ENCODE data around the gene ZBTB7C.

ZBTB7C gene

GRCh38 chr18:48133671-48134251, 275.4 kb downstream of the ZBTB7C start:
- DNase-seq = no peak

- DNase-seq = no peak
These were observed 276.2 kb downstream of the ZBTB7C start for GRCh38 chr18:48132797-48133655.

GRCh38 chr18:48131042-48131441, 278.1 kb downstream of the ZBTB7C start:
- no peak for DNase-seq

GRCh38 chr18:48129621-48130082, 279.5 kb downstream of the ZBTB7C start:
- DNase-seq = no peak

GRCh38 chr18:48127606-48128005, 281.6 kb downstream of the ZBTB7C start:
- DNase-seq = no peak

- no peak for DNase-seq
These were observed 282.9 kb downstream of the ZBTB7C start for GRCh38 chr18:48126240-48126639.

GRCh38 chr18:48125724-48126123, 283.5 kb downstream of the ZBTB7C start:
- no peak for DNase-seq

GRCh38 chr18:48124857-48125626, 284.1 kb downstream of the ZBTB7C start:
- DNase-seq = no peak

- DNase-seq = no peak
These were observed 285.2 kb downstream of the ZBTB7C start for GRCh38 chr18:48123941-48124340.

GRCh38 chr18:48123324-48123723, 285.9 kb downstream of the ZBTB7C start:
- DNase-seq = no peak

- no peak for DNase-seq
These were observed 286.4 kb downstream of the ZBTB7C start for GRCh38 chr18:48122816-48123215.

GRCh38 chr18:48122376-48122775, 286.8 kb downstream of the ZBTB7C start:
- no peak for DNase-seq

- no peak for DNase-seq
These were observed 287.4 kb downstream of the ZBTB7C start for GRCh38 chr18:48121752-48122151.

GRCh38 chr18:48119204-48119603, 290.0 kb downstream of the ZBTB7C start:
- no peak for DNase-seq

GRCh38 chr18:48116873-48117630, 292.1 kb downstream of the ZBTB7C start:
- DNase-seq = no peak

- no peak for DNase-seq
These were observed 293.2 kb downstream of the ZBTB7C start for GRCh38 chr18:48116017-48116416.

GRCh38 chr18:48113691-48114090, 295.5 kb downstream of the ZBTB7C start:
- no peak for DNase-seq

- DNase-seq = no peak
These were observed 297.6 kb downstream of the ZBTB7C start for GRCh38 chr18:48111587-48111986.

- DNase-seq = no peak
These were observed 298.4 kb downstream of the ZBTB7C start for GRCh38 chr18:48110797-48111196.

- no peak for DNase-seq
These were observed 299.2 kb downstream of the ZBTB7C start for GRCh38 chr18:48109961-48110493.

GRCh38 chr18:48108136-48108535, 301.0 kb downstream of the ZBTB7C start:
- DNase-seq = no peak

GRCh38 chr18:48106976-48107781, 302.0 kb downstream of the ZBTB7C start:
- DNase-seq = no peak

Measured in stimulated activated naive CD4-positive, alpha-beta T cell (primary cell).